Measurements from ENCODE around the gene WDR13.
"Not testable (repeated sequence)": the region's sequence is repeated elsewhere in the genome, so short reads cannot be mapped to it uniquely, and the experiment has no call there.

WDR13 gene

GRCh38 chrX:48632207-48632606, 34.9 kb downstream of the WDR13 start:
- H3K36me3 ChIP-seq (replicated peaks): no peaks in the 10 kb centered on the region
- H3K27me3 ChIP-seq (replicated peaks): no peaks in the 10 kb centered on the region
- DNase-seq: no peak
- TF ChIP-seq, protein P1, sequence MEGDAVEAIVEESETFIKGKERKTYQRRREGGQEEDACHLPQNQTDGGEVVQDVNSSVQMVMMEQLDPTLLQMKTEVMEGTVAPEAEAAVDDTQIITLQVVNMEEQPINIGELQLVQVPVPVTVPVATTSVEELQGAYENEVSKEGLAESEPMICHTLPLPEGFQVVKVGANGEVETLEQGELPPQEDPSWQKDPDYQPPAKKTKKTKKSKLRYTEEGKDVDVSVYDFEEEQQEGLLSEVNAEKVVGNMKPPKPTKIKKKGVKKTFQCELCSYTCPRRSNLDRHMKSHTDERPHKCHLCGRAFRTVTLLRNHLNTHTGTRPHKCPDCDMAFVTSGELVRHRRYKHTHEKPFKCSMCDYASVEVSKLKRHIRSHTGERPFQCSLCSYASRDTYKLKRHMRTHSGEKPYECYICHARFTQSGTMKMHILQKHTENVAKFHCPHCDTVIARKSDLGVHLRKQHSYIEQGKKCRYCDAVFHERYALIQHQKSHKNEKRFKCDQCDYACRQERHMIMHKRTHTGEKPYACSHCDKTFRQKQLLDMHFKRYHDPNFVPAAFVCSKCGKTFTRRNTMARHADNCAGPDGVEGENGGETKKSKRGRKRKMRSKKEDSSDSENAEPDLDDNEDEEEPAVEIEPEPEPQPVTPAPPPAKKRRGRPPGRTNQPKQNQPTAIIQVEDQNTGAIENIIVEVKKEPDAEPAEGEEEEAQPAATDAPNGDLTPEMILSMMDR (IDR thresholded peaks at IDR 0.05; ENCODE audit: low read depth, low read length, missing control alignments): no peak
- H3K4me3 ChIP-seq (ENCODE audit: low read depth, low read length): no peak overlapping the region
- in situ Hi-C loops (cut with HindIII; ENCODE audit: low pct_ligation_motif_present, low sequenced_read_pairs): no loop called here
- H3K27ac ChIP-seq: no peak overlapping the region

- no peak for DNase-seq
- Histone ChIP-seq H3K27ac (no peak overlapping the region), H3K4me3 (ENCODE audit: low read depth, low read length) (no peak overlapping the region), H3K36me3 (replicated peaks) (no peaks in the 10 kb centered on the region), H3K27me3 (replicated peaks) (no peaks in the 10 kb centered on the region)
- TF ChIP-seq, protein P1 (IDR thresholded peaks at IDR 0.05; ENCODE audit: low read depth, low read length, missing control alignments): no peak
- in situ Hi-C loops (cut with HindIII; ENCODE audit: low pct_ligation_motif_present, low sequenced_read_pairs): no loop called here
Observed at GRCh38 chrX:48636301-48636700, 39.0 kb downstream of the WDR13 start.

DNA sequence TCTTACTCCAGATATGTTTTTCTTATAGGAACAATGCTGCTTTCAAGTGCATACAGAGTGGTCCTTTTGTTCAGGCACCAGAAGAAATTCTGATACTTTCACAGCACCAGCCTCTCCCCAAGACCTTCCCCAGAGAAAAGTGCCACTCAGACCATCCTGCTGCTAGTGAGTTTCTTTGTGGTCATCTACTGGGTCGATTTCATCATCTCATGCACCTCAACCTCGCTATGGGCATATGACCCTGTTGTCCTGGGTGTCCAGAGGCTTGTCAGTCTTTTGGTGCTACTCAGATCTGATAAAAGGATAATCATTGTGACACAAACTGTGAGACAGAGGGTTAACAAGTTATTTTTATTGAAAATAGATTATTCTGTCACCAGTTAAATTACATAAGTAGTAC, 39.5 kb downstream of the WDR13 start:
- TF ChIP-seq, protein P1 (IDR thresholded peaks at IDR 0.05; ENCODE audit: low read depth, low read length, missing control alignments): no peak
- no peaks in the 10 kb centered on the region for H3K27me3 ChIP-seq (replicated peaks)
- no peak overlapping the region for H3K27ac ChIP-seq
- no peaks in the 10 kb centered on the region for H3K36me3 ChIP-seq (replicated peaks)
- in situ Hi-C loops (cut with HindIII; ENCODE audit: low pct_ligation_motif_present, low sequenced_read_pairs): no loop called here
- no peak overlapping the region for H3K4me3 ChIP-seq (ENCODE audit: low read depth, low read length)
- DNase-seq: no peak

DNA sequence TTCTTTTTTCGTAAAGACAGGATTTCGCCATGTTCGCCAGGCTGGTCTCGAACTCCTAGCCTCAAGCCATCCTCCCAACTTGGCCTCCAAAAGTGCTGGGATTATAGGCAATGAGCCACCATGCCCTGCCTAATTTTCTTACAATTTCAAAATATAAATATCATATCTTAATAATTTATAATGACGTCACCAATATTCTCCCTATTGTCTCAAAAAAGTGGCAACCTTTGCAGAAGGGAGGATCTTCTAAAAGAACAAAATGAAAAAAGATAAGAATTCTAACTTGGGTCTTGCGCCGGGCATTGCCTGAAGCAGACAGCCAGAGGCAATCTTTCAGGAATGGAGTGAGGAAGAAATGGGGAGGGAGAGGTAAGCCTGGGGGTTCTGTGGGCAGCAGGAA, 48.4 kb downstream of the WDR13 start:
- Histone ChIP-seq H3K27ac (no peak overlapping the region), H3K36me3 (replicated peaks) (no peaks in the 10 kb centered on the region), H3K27me3 (replicated peaks) (no peaks in the 10 kb centered on the region), H3K4me3 (ENCODE audit: low read depth, low read length) (no peak overlapping the region)
- TF ChIP-seq, protein P1 (IDR thresholded peaks at IDR 0.05; ENCODE audit: low read depth, low read length, missing control alignments): no peak
- DNase-seq: no peak
- in situ Hi-C loops (cut with HindIII; ENCODE audit: low pct_ligation_motif_present, low sequenced_read_pairs): no loop called here

DNA sequence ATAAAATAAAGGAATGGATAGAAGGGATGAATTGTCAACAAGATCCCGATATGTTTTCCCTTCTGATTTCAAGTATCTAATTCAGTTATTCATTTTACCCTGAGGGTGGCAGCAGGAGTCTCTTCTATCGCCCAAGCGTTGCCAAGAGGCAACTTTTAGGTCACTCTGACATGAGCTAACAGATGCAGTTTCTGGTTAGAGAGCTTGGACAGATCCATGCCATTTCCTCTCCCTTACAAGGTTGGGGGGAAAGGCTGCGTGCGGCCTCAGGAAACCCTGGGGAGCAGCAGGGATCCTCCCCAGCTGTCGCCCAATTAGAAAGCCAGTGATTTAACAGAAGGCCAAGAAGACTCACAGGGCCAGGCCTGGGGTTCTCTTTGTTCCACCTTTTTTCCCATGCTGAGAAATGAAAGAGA, 51.1 kb downstream of the WDR13 start:
- peak; percentile 12 for DNase-seq
- in situ Hi-C loops (cut with HindIII; ENCODE audit: low pct_ligation_motif_present, low sequenced_read_pairs): no loop called here
- H3K36me3 ChIP-seq (replicated peaks): no peaks in the 10 kb centered on the region
- H3K4me3 ChIP-seq (ENCODE audit: low read depth, low read length): no peak overlapping the region
- H3K27me3 ChIP-seq (replicated peaks): no peaks in the 10 kb centered on the region
- TF ChIP-seq, protein P1 (IDR thresholded peaks at IDR 0.05; ENCODE audit: low read depth, low read length, missing control alignments): peak; percentile 42
- no peak overlapping the region for H3K27ac ChIP-seq

DNA sequence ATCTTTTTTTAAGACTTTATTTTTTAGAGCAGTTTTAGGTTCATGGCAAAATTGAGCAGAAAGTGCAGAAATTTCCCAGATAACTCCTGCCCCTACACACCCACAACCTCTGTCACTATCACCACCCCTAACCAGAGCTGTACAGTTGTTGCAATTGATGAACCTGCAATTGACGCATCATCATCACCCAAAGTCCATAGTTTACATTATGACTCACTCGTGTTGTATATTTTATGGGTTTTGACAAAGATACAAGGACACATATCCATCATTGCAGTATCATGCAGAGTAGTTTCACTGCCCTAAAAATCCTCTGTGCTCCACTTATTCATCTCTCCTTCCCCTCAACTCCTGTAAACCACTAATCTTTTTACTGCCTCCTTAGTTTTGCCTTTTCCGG, 51.8 kb downstream of the WDR13 start:
- TF ChIP-seq, protein P1 (IDR thresholded peaks at IDR 0.05; ENCODE audit: low read depth, low read length, missing control alignments): no peak
- Histone ChIP-seq H3K27me3 (replicated peaks) (no peaks in the 10 kb centered on the region), H3K36me3 (replicated peaks) (no peaks in the 10 kb centered on the region), H3K27ac (no peak overlapping the region), H3K4me3 (ENCODE audit: low read depth, low read length) (no peak overlapping the region)
- in situ Hi-C loops (cut with HindIII; ENCODE audit: low pct_ligation_motif_present, low sequenced_read_pairs): no loop called here
- no peak for DNase-seq

GRCh38 chrX:48652055-48652579, 54.8 kb downstream of the WDR13 start:
- in situ Hi-C loops (cut with HindIII; ENCODE audit: low pct_ligation_motif_present, low sequenced_read_pairs); H3K4me3 ChIP-seq (ENCODE audit: low read depth, low read length); H3K27me3 ChIP-seq (replicated peaks); H3K27ac ChIP-seq; H3K36me3 ChIP-seq (replicated peaks); DNase-seq: not testable (repeated sequence)

- H3K36me3 ChIP-seq (replicated peaks); in situ Hi-C loops (cut with HindIII; ENCODE audit: low pct_ligation_motif_present, low sequenced_read_pairs); H3K4me3 ChIP-seq (ENCODE audit: low read depth, low read length); H3K27ac ChIP-seq; DNase-seq; H3K27me3 ChIP-seq (replicated peaks): not testable (repeated sequence)
Observed at GRCh38 chrX:48654746-48655145, 57.5 kb downstream of the WDR13 start.
